Kidney (tissue), 14 donors: Measurements from ENCODE around the gene GORASP1. TPM values are rescaled to one million over a fixed set of nuclear protein-coding genes. Genes with fewer than 3 reads are reported as not detected.

ENCODE experiments used
- DNase-seq, 5 donors: peaks; one replicate each; pipeline ENCODE4 v3.0.0-alpha.2; 2013 to 2020
- FAIRE-seq: peaks from 2 replicates; lab custom pipeline; 2012; peaks lifted over from hg19 to GRCh38; lab: Jason Lieb, UNC
- H3K27ac ChIP-seq, 2 donors: one replicate each; pipeline ENCODE4 v1.7.0; 2013; ENCODE audit warnings: low read depth in 2 of 2, low read length in 2 of 2, inconsistent platforms in 1 of 2
- H3K27me3 ChIP-seq: one replicate; pipeline ENCODE4 v1.7.1; 2013; ENCODE audit warnings: low read length, inconsistent platforms; ENCODE audit not compliant: control insufficient read depth, insufficient read depth
- H3K36me3 ChIP-seq, 3 donors: one replicate each; pipeline versions ENCODE4 v1.7.0 to v1.7.1; 2013; ENCODE audit warnings: low read length in 3 of 3, control low read depth in 1 of 3, inconsistent platforms in 1 of 3; ENCODE audit not compliant: insufficient read depth in 3 of 3, control insufficient read depth in 2 of 3
- H3K4me1 ChIP-seq, 3 donors: one replicate each; pipeline versions ENCODE4 v1.7.0 to v1.7.1; 2013; ENCODE audit warnings: low read length in 3 of 3, inconsistent platforms in 1 of 3, low read depth in 1 of 3; ENCODE audit not compliant: control insufficient read depth in 2 of 3, insufficient read depth in 2 of 3
- H3K4me3 ChIP-seq, 3 donors: one replicate each; pipeline versions ENCODE4 v1.7.0 to v1.8.1; 2013; ENCODE audit warnings: low read length in 3 of 3, control low read depth in 1 of 3, inconsistent platforms in 1 of 3
- H3K9ac ChIP-seq, 3 donors: one replicate each; pipeline versions ENCODE4 v1.7.0 to v1.7.1; 2013; ENCODE audit warnings: low read length in 3 of 3, control low read depth in 1 of 3, inconsistent platforms in 1 of 3
- H3K9me3 ChIP-seq, 3 donors: one replicate each; pipeline versions ENCODE4 v1.7.0 to v1.7.1; 2013; ENCODE audit warnings: low read length in 3 of 3, control low read depth in 1 of 3, inconsistent platforms in 1 of 3; ENCODE audit not compliant: control insufficient read depth in 2 of 3, insufficient read depth in 1 of 3
- intact Hi-C: fragments of 100-400 bp; cut with DNase I; formaldehyde crosslinking; loops from one replicate; pipeline ENCODE4 v1.11.1; 2022
- polyA plus RNA-seq: library from polyadenylated mRNA; stranded (reverse); fragments of 350-450 nt; fragmentation: Illumina TruSeq; extraction: RNeasy Lipid Tissue Mini Kit (QIAGEN cat#74804); gene quantifications from one replicate; pipeline ENCODE4 v1.2.3, GENCODE V29; 2014; ENCODE audit warnings: low read depth, low replicate concordance; ENCODE audit not compliant: insufficient read depth
- total RNA-seq: library from RNA; stranded (reverse); fragmentation: NEBNext Ultra II Directional; extraction: Animal tissue kit (Norgen Biotek cat#: 25700); gene quantifications from one replicate; pipeline ENCODE4 v1.2.1, GENCODE V29; 2021
- TF ChIP-seq, protein P1 (sequence below): IDR thresholded peaks from 3 replicates; pipeline ENCODE4 v1.5.1; 2012; ENCODE audit warnings: mild to moderate bottlenecking, moderate library complexity, borderline replicate concordance; ENCODE audit not compliant: insufficient read depth; ENCODE audit errors: extremely low read depth
- donor health status: control.
- donor health status: control.
- donor health status: control.
- donor health status: control.
- donor health status: control.
- donor health status: DM: yes; HTN: yes; CAD: no.
- donor health status: Normal renal cell carcinoma (clear cell type).

The GORASP1 gene
- total and polyA plus RNA-seq, 2 donors from 2014 or later: 38.8 to 70.9 TPM

- TF ChIP-seq, protein P1, sequence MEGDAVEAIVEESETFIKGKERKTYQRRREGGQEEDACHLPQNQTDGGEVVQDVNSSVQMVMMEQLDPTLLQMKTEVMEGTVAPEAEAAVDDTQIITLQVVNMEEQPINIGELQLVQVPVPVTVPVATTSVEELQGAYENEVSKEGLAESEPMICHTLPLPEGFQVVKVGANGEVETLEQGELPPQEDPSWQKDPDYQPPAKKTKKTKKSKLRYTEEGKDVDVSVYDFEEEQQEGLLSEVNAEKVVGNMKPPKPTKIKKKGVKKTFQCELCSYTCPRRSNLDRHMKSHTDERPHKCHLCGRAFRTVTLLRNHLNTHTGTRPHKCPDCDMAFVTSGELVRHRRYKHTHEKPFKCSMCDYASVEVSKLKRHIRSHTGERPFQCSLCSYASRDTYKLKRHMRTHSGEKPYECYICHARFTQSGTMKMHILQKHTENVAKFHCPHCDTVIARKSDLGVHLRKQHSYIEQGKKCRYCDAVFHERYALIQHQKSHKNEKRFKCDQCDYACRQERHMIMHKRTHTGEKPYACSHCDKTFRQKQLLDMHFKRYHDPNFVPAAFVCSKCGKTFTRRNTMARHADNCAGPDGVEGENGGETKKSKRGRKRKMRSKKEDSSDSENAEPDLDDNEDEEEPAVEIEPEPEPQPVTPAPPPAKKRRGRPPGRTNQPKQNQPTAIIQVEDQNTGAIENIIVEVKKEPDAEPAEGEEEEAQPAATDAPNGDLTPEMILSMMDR: no peak
- no peak for FAIRE-seq
- no peak overlapping the region for H3K4me3 ChIP-seq
- peaks cover 0 to 16% (median 7%) of the 10 kb centered on the region in 3 donors for H3K4me1 ChIP-seq
- intact Hi-C loops: no loop called here
- H3K36me3 ChIP-seq: peaks cover 0 to 34% (median 29%) of the 10 kb centered on the region in 3 donors
- H3K27me3 ChIP-seq: no peaks in the 10 kb centered on the region
- no peaks in the 10 kb centered on the region for H3K9me3 ChIP-seq
- no peak for DNase-seq
- H3K27ac ChIP-seq: no peak overlapping the region
- no peak overlapping the region for H3K9ac ChIP-seq
Observed at GRCh38 chr3:39100500-39100886, 6.9 kb downstream of the GORASP1 start.

DNA sequence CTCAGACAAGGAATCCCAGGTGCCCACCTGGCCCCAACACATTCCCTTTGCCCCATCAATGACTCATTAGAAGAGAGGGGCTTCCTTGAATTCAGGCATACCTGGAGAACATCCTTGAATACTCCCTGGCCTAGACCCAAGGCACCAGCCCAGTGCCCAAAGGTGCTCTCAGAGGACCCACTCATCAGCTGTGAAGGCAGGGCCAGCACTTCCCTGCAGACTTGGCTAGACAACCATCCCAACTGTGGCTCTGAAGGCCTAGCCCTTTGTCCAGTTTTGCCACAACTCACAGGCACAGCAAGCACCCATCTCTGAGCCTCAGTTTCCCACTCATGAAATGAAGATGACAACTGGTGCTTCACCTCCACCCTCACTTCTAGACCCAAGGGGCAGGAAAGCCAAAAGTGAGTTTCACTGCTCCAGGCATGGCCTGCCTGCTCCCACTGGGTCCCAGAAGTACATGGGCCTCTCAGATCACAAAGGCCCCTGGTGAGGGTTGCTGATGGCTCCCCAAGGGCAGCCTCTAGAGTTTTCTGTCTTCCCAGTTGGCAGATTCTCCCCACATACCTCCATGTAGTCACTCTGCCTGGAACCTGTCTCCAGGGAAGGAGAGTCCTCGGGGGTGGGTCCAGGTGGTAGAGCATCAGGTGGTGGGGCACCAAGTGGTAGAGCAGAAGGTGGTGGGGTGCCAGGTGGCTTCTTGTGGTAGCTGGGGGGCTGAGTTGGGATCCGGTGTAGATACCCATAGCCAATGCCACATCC, 7.5 kb downstream of the GORASP1 start:
- H3K36me3 ChIP-seq: peaks cover 0 to 36% (median 34%) of the 10 kb centered on the region in 3 donors
- intact Hi-C loops: no loop called here

GRCh38 chr3:39099242-39099641, 8.2 kb downstream of the GORASP1 start:
- FAIRE-seq (no peak), DNase-seq (no peak)
- intact Hi-C loops: no loop called here
- Histone ChIP-seq H3K4me1 (peaks cover 0 to 4% (median 0%) of the 10 kb centered on the region in 3 donors), H3K9ac (no peak overlapping the region), H3K36me3 (peaks cover 0 to 42% (median 40%) of the 10 kb centered on the region in 3 donors), H3K27me3 (no peaks in the 10 kb centered on the region), H3K4me3 (no peak overlapping the region), H3K27ac (no peak overlapping the region), H3K9me3 (no peaks in the 10 kb centered on the region)
- TF ChIP-seq, protein P1: no peak

More for the DNA sequence above, 7.5 kb downstream of the GORASP1 start:
- H3K9ac ChIP-seq: no peak overlapping the region
- TF ChIP-seq, protein P1: no peak
- H3K4me3 ChIP-seq: no peak overlapping the region
- no peaks in the 10 kb centered on the region for H3K27me3 ChIP-seq
- peaks cover 0 to 11% (median 2%) of the 10 kb centered on the region in 3 donors for H3K4me1 ChIP-seq
- H3K9me3 ChIP-seq: no peaks in the 10 kb centered on the region
- DNase-seq (no peak), FAIRE-seq (no peak)
- no peak overlapping the region for H3K27ac ChIP-seq
